ENCODE results near the gene EIF2B5.

GRCh38 chr3:184110316-184110725 is 24.8 kb upstream of the EIF2B5 start:
- TF ChIP-seq SIN3A (IDR thresholded peaks at IDR 0.05; ENCODE audit: borderline replicate concordance, insufficient read depth, low read length) (no peak), POLR2AphosphoS5 (IDR thresholded peaks at IDR 0.05; ENCODE audit: low read depth, low read length) (no peak)

Measured in PFSK-1 (cell line).